GM21528 (cell line): Measurements from ENCODE around the gene COL4A3.
A peak's percentile ranks its signal among the peaks of the same experiment; 100 is the strongest.

Experiments used
- ATAC-seq: cut with Tn5 transposase; IDR thresholded peaks from one replicate; pipeline ENCODE4 v1.9.1; 2021; ENCODE audit warnings: mild to moderate bottlenecking, moderate library complexity; ENCODE audit not compliant: unreplicated experiment, low FRiP score

The COL4A3 gene

DNA sequence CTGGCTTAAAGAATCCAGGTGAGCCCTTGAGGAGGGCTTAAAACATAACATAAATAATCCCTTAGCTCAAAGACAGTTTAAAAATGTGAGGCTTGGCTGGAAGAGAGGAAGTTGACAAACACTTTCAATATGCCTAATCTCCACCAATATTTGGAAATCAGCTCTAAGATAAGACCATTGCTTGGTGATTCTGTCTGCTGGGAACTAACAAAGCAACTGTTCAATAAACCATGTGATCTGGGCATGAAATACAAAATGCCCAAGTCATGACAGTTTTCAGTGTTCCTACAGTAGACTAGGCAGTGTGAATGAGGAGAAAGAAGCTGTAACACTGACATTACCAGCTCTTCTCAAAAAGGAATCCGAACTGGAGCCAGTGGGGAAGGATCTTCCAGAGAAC lies 171.3 kb downstream of the COL4A3 start:
- no peak for ATAC-seq

DNA sequence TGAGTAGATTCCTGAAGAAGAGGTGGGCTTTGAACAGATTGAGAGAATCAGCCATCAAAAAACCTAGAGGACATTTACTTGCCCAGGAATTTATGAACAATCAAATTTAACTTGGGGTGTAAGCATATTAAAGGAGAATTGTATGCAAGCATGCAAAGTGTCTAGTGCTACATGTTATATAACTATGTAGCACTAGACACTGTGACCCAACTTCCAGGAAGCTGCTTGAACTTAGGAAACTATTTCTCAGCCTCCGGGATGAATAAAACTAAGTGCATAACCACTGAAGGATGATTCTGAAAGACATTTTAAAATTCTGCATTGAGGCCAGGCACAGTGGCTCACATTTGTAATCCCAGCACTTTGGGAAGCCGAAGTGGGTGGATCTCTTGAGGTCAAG lies 173.0 kb downstream of the COL4A3 start:
- ATAC-seq: no peak

GRCh38 chr2:227339098-227339599 lies 174.7 kb downstream of the COL4A3 start:
- ATAC-seq: no peak

DNA sequence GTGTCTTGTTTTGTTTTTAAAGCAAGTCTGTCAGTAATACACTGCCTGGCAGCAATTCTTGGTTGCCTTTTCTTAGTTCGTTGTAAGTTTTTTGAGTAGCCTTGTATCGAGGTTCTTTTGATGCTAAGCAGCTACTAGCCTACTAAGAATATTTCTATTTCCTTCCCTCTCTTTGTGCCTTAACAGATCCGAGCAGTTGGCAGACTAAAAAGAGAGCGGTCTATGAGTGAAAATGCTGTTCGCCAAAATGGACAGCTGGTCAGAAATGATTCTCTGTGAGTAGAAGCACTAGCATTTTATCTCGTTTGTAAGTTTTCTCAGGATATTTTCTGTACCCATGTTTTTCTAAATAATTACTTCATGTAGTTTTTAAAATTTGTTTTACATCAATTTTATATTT lies 175.7 kb downstream of the COL4A3 start:
- ATAC-seq: no peak

DNA sequence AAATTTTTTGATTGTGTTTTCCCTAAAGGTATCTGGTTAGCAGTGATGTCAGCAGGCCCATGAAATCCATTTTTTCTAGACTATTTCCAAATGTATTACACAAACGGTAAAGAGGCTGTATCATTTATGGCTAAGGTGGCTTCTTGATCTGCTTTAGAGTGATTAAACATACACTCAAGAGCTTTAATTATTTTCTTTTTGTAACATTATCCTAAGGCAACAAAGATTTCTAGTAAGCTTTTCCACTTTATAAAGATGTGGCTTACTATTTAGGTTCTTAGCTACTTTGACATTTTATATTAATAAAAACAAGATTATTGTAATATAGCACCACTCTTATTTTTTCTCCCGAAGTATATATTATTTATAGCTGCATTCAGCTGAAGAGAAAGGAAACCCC lies 177.1 kb downstream of the COL4A3 start:
- ATAC-seq: no peak

DNA sequence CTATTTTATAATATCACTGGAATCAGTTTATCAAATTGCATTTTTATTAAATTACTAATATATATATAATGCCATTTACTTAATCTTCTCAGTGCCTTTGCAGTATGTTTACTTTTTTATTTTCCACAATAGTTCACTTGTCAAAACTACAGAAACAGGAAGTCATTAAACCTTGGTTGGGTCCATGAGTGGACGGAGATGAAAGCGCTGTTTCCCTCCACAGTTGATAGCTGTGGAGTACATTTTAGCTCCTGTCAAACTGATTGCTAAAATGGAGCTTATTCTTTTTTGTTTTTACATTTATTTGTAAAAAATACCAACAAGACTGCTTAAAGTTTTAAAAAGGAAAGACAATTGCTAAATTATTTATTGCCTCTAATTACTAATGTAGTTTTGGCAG lies 179.8 kb downstream of the COL4A3 start:
- ATAC-seq: no peak

DNA sequence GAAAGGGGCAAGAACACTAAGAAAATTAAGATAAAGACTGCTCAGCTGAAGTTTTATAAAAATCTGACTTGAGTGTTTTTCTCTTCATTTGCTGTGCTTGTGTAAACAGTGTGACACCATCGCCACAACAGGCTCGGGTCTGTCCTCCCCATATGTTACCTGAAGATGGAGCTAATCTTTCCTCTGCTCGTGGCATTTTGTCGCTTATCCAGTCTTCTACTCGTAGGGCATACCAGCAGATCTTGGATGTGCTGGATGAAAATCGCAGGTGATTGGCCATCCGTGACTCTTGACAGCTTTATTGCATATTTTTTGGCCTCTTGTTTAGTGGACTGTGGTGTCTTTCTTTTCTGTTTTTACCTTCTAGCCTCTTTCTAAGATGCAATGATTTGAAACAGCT lies 182.7 kb downstream of the COL4A3 start:
- no peak for ATAC-seq

GRCh38 chr2:227348324-227348723 lies 183.9 kb downstream of the COL4A3 start:
- ATAC-seq: no peak

- no peak for ATAC-seq
Measured at GRCh38 chr2:227349989-227350612, 185.7 kb downstream of the COL4A3 start.

DNA sequence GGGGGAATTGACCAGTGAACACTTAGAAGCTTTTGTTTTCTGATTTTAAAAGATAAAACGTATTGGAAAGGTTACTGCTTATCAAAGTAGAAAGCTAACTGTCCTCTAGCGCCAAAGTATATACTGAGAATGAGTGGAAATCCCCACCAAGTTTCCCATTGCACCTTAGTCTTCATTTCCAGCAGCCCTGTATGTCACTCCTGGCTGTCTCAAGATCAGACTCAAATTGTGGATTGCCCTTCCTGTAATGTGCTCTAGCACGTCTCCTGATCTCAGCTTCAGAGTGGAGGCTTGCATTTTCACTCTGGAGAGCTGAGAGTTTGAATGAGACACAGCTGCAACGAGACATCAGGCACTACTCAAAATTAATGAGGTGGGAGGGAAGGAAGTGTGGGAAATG lies 187.2 kb downstream of the COL4A3 start:
- ATAC-seq: peak; percentile 77

DNA sequence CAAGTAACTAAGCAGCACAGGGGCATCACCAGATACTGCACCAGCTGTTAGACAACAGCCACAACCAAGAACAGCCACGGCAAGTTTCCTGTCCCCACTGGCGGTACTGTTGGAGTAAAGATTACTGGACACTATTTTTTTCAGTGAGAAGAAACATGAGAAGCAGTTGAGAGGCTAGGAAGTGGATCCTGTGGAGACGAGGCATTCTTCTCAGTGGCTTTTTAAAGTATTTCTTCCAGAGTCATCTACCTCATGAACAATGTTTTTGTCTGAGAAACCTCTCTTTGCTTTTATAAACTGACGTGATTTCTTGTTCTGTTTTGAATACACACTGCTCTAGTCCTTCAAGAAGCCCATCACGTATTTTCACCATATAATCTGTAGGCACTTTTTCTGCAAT lies 195.9 kb downstream of the COL4A3 start:
- ATAC-seq: no peak

- no peak for ATAC-seq
Measured at GRCh38 chr2:227363756-227364155, 199.3 kb downstream of the COL4A3 start.
